LHCN-M2 (cell line): ENCODE data around the gene TBC1D5. TPM values are rescaled to one million over a fixed set of nuclear protein-coding genes. Genes with fewer than 3 reads are reported as not detected.
"Not testable (repeated sequence)": the region's sequence is repeated elsewhere in the genome, so short reads cannot be mapped to it uniquely, and the experiment has no call there.

ENCODE experiments used
- DNase-seq: peaks from one replicate; pipeline ENCODE4 v3.0.0-alpha.2; 2012; ENCODE audit warnings: low read depth
- total RNA-seq: library from RNA; depleted of rRNA; stranded (reverse); fragments of >200 nt; gene quantifications from 2 replicates; pipeline ENCODE4 v1.2.3, GENCODE V29; 2014

TBC1D5 gene
- total RNA-seq, 1 experiment from 2014 or later: 92.2 TPM

DNA sequence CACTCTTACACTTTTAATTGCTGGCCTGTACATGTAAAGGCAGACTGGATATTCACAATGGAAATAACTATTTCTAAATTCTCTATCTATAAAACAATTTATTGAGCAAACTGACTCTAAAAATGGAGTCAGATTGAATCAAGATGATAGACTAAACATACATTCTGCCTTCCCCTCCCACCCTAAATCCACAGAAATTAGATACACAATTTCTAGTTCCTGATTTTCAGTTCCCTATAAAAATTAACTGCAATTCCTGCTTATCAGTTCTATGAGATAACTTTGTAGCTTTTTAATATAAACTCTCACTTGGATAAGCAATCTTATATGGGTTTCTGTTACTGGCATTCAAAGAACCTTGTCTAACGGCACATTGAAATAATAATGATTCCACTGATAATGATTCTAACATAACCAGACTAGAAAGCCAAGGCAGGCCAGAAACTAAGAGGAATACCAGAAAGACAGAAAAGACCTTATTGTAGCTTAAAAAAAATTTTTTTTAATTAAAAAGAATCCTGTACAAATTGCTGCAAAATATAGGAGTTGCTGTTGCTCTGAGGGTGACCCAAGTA lies 33.1 kb downstream of the TBC1D5 start:
- DNase-seq: no peak

DNA sequence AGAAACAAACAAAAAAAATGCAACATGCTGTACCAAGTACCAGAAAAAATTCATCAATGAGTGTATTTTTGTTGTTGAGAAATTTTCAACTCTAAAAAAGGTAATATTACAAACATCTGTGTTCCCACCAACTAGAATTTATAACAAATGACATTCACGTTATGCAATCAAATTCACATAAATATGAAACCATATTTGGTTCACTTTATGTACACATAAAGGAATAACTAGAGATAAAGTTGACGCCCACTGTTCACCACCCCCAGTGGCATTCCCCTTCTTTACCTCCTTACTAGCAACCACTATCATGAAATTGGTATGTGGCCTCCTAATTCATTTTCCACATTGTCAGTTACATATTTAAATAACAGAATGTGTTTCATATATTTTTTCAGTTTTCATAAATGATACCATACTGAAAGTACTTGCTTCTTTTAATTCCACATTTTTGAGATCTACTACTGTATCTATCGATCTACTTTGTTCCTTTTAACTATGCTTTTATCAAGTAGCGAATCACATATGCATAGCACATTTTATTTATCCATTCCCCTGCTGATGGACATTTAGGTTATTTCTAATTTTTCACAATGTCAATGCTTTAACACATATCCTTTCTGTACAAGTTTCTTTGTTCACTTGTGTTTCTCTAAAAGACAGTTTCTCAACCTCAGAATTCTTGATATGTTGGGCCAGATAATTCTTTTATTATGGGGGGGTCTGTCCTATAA lies 34.5 kb downstream of the TBC1D5 start:
- no peak for DNase-seq

DNA sequence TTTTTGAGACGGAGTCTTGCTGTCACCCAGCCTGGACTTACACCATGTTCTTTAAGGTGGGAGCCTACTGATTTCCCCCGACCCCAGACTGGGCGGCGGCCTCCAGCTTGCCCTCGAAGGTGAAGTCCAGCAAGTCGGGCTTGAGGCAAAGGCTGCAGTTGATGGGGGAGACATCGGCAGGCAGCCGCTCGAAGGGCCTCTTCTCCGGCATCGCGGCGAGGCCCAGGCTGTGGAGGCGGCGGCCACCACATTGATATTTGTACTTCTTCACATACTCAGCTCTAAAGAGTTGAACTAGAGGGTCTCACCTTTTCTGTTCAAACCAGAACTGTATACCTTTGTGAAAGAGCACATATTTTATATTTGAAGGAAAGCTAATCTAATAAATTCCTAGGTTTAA lies 36.4 kb downstream of the TBC1D5 start:
- not testable (repeated sequence) for DNase-seq

DNA sequence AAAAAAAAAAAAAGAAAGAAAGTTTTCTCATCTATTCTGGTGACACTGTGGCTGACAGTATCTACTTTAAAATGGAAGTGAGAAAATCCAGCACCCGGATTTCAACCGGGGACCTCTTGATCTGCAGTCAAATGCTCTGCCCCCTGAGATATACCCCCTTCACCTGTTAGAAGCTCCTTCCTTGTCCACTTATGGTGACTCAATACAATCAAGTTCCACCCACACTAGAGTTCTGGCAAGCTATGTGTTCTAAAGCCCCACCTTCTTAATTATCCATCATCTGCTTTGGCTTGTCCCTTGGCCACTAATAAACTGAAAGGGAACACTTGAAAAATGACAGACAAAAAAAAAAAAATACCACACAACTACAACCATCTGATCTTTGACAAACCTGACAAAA lies 42.6 kb downstream of the TBC1D5 start:
- not testable (repeated sequence) for DNase-seq

DNA sequence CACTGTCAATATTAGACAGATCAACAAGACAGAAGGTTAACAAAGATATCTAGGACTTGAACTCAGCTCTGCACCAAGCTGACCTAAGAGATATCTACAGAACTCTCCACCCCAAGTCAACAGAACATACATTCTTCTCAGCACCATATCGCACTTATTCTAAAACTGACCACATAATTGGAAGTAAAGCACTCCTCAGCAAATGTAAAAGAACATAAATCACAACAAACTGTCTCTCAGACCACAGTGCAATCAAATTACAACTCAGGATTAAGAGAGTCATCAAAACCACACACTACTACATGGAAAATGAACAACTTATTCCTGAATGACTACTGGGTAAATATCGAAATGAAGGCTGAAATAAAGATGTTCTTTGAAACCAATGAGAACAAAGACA lies 46.8 kb downstream of the TBC1D5 start:
- DNase-seq: peak; percentile 51

DNA sequence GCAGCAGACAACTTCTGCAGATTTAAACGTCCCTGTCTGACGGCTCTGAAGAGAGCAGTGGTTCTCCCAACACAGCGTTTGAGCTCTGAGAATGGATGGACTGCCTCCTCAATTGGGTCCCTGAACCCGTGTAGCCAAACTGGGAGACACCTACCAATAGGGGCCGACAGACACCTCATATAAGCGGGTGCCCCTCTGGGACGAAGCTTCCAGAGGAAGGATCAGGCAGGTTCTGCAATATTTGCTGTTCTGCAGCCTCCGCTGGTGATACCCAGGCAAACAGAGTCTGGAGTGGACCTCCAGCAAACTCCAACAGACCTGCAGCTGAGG lies 48.8 kb downstream of the TBC1D5 start:
- not testable (repeated sequence) for DNase-seq

DNA sequence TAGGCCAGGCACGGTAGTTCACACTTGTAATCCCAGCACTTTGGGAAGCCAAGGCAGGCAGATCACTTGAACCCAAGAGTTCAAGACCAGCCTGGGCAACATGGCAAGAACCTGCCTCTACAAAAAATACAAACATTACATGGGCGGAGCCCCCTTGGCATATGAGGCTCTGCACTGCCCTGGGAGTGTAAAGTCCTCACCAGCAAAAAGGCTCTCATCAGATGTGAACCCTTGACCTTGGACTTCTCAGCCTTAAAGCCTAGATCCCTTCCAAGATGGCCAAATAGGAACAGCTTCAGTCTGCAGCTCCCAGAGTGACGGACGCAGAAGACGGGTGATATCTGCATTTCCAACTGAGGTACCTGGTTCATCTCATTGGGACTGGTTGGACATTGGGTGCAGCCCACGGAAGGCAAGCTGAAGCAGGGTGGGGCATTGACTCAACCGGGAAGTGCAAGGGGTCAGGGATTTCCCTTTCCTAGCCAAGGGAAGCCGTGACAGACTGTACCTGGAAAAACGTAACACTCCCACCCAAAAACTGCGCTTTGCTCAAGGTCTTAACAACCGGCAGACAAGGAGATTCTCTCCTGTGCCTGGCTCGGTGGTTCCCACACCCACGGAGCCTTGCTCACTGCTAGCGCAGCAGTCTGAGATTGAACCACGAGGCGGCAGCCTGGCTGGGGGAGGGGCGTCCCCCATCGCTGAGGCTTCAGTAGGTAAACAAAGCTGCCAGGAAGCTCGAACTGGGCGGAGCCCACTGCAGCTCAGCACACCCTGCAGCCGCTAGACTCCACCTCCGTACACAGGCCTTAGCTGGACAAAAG lies 49.4 kb downstream of the TBC1D5 start:
- DNase-seq: not testable (repeated sequence)

DNA sequence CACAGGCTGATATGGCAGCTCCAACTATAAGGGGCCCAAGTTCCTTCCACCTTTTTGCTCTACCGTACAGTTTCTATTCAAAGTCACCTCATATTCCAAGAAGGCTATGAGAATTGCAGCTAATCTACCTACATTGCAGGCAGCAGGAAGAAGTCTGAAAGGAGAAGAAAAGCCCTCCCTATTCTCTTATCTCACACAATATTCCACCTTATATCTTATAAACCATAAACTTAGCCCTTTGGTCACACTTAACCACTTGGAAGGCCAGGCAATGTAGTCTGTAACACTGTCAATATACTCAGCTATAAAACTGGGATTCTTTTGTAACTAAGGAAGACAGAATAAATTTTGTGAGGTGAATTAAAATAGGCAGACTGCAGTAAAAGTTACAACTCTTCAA lies 54.9 kb downstream of the TBC1D5 start:
- DNase-seq: no peak

DNA sequence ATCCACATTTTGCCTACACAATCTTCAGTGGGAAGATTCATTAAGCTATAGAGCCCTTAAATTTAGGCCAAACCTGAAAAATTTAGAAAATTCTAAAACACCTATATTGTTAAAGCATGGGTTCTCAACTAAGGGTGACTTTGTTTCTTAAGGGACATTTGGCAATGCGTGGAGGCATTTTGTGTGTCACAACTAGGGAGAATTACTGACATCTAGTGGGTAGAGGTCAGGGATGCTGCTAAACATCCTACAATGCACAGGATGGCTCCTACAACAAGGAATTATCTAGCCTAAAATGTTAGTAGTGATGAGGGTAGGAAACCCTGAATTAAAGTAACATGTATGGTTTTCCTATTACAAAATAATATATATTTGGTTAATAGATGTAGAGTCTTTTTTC lies 55.8 kb downstream of the TBC1D5 start:
- peak; percentile 41 for DNase-seq

DNA sequence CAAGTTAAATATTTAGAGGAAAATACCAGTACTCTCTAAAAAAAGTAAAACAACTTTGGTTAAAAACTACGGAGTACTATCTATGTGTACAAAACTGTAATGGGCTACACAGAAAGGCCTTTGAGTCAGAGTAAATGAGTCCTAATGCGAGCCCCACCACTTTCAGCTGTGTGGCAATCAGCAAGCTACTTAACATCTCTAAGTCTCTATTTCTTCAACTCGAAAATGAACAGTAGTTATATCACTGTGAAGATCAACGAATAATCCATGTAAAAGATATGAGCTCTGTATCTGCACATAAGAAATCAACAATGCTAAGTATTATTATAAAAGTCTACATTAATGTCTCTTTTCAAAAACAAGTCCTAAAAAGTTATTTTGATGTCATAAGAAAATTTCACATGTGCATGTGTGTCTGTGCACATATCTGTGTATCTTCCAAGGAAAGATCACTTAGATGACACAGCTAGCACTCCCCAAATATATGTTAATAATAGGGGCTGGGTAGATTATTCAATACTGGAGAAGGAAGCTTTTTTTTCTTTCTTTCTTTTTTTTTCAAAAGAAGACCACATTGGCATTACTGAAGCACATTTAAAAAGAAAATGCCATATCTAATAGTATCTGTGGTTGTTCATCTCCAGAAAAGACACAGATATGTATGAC lies 58.8 kb downstream of the TBC1D5 start:
- DNase-seq: no peak

DNA sequence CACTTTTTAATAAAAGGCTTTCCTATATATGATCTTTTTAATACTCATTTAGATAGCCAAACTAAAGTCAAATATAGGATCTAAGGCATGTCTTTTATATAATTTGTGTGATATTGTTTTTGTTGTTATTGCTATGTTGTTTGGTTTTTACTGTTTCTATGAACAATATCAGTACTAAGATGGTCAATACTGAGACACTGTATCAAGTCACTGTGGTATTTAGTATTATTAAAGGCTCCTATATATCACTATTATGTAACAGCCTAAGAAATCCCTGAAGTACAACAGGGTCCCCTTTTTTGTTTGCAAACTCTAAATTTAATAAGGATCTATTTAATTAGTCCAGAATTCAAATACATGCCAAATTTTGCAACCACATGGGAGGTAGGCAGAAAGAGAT lies 61.9 kb downstream of the TBC1D5 start:
- DNase-seq: no peak

DNA sequence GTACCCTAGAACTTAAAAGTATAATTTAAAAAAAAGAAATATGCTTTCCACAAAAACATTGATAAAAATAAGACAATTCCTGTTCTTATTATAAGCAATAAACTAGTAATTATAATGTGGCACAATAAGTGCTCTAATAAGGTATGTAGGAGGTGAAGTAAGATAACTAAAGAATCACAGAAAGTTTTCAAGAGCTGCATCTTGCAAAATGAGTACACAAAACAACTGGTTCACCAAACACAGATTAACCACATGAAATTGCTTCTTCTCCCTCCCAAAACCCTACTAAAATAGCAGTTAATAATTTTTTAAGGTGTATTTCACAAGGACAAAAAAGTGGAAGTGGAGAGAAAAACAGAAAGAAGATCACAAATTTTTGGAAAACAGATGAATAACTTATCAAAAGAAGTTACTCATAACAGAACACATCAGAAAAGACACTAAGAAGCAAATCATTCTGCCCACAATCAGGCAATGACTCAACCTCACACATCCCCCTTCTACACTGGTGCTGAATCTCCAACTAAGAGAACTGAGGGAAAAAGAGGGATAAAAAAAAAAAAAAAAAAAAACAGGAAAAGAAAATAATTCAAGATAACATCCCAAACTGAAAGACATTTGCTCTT lies 64.2 kb downstream of the TBC1D5 start:
- DNase-seq: peak; percentile 75

DNA sequence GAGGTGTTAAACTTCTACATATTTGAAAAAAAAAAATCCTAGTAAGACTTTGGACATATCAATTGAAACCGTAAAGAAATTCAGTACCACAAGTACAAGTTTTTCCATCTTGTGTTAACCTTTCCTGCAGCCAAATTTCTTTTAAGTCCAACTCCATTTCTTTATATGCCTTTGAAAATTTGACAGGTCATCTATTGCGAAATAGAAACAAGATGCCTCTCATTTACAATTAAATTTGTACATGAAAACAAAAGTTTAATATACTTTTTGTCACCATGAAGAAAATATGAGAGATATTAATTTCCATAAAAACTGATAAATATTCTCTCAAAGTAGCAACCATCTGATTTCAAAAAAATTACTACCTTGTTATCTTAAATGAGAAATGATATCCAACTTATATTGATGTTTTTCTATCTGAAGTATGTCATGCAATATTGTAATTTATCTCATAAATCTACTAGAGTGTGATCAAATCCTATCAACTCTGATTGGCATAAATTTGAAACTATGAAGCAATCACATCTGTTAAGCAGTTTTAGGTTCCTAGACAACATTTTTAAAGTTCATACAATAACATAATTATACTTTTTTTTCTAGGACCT lies 68.2 kb downstream of the TBC1D5 start:
- DNase-seq: no peak

DNA sequence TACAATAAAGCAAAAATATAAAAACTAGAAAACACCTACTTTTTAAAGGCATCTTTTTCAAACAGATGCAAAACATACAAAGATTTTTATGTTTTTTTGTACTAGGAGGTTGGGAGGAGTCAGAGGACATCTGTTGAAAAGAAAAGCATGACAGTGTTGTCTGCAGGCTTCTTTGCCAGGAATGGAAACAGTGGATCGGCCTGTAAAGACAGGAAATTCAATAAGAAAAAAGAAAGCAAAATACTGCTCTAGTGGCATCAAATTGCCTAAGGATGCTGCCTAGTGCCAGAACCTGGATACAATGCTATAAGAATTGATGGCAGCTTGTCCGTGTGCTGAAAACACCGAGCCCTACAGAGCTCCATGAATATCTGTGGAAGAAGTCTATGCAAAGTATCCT lies 69.9 kb downstream of the TBC1D5 start:
- peak; percentile 18 for DNase-seq

DNA sequence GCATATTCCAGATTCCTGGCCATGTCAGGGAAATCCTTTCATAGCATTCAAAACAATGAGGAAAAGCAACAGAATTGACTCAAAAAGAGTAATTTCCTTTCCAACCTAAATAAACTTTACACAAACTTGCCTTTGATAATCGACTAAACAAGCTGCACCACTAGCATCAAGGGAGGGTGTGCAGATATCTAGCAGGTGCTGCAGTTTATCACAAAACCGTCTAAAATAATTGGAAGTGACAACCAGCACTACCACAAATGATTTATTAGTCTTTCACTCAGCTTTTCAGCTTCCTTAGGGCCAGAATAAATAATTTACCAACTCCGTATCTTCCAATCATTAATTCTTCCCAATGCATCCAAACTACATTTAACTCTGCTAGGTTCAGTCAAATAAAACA lies 71.7 kb downstream of the TBC1D5 start:
- no peak for DNase-seq

DNA sequence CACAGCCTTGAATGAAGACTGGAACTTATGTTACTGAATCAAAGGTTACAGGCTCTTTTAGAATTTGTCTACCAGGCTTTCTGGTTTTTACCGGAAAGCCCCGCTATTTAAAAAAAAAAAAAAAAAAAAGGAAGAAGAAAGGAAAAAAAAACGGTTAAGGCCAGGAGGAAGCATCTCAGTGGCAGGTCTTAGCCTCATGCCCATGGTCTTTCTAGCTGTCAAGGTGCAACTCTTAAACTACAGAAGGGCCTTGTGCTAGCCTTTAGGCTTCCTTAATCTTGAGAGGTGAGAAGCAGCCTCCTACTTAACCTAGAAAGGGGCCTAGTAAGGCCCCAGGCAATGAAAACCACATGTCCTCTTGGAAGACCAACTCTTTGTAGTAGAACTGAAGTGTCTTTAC lies 77.5 kb downstream of the TBC1D5 start:
- no peak for DNase-seq

DNA sequence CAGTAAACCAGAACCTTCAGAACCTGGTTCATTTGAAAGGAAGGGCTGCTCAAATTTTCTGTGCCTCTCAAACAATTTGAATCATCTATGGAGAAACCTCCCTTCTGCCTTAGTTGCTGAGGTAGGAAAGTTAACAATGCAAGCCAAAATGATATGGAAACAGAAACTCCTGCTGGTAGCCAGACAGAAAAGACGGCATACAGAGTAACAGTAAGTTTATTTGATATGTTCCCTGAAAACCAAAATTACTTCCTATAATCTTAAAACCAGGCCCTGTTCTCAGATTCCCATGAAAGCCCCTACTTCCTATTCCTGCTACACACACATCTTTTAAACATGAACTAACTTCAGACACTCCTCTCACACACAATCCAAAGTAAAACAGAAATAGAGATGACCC lies 86.2 kb downstream of the TBC1D5 start:
- no peak for DNase-seq

DNA sequence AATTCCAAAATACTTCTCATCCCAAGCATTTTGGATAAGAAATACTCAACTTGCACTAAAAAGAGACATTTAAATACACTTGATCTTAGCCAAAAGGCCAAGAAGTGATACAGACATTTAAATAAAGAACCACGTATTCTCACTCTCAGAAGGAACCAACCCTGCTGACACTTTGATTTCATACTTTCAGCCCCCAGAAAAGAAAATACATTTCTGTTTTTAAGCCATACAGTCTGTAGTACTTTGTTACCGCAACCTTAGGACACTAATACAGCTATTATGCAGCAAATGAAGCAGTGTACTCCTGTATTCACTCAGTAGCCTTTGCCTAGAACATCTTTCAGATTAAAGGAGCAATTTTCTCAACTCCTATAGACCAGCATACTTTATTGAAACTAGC lies 86.7 kb downstream of the TBC1D5 start:
- DNase-seq: no peak

DNA sequence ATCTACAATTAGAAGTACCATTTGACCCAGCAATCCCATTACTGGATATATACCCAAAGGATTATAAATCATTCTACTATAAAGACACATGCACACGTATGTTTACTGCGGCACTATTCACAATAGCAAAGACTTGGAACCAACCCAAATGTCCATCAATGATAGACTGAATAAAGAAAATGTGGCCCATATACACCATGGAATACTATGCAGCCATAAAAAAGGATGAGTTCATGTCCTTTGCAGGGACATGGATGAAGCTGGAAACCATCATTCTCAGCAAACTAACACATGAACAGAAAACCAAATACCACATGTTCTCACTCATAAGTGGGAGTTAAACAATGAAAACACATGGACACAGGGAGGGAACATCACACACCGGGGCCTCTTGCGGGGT lies 92.7 kb downstream of the TBC1D5 start:
- not testable (repeated sequence) for DNase-seq

DNA sequence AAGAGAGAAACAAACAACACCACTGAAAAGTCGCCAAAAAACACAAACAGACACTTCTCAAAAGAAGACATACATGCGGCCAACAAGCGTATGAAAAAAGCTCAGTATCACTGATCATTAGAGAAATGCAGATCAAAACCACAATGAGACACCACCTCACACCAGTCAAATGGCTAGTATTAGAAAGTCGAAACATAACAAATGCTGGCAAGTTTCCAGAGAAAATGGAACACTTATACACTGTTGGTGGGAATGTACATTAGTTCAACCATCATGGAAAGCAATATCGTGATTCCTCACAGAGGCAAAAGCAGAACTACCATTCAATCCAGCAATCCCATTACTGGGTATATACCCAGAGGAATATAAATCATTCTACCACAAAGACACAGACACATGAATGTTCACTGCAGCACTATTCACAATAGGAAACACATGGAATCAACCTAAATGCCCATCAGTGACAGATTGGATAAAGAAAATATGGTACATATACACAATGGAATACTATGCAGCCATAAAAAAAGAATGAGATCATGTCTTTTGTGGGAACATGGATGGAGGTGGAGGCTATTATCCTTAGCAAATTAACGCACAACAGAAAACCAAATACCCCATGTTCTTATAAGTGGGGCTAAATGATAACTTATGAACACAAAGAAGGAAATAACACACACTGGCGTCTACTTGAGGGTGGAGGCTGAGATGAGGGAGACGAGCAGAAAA lies 93.6 kb downstream of the TBC1D5 start:
- not testable (repeated sequence) for DNase-seq
